C4-2B (cell line): ENCODE data around the gene RASGRP3.
A peak's percentile ranks its signal among the peaks of the same experiment; 100 is the strongest.
"Not testable (repeated sequence)": the region's sequence is repeated elsewhere in the genome, so short reads cannot be mapped to it uniquely, and the experiment has no call there.

Source experiments
- H3K27ac ChIP-seq: fragments of 450-650 bp; 2 replicates; pipeline ENCODE4 v1.5.1; 2017
- CTCF ChIP-seq: fragments of 450-650 bp; conservative IDR thresholded peaks from 2 replicates; pipeline ENCODE4 v1.5.1; 2017; ENCODE audit warnings: mild to moderate bottlenecking
- ZFX ChIP-seq: fragments of 450-650 bp; IDR thresholded peaks from 2 replicates; pipeline ENCODE4 v1.6.1; 2017

The RASGRP3 gene

DNA sequence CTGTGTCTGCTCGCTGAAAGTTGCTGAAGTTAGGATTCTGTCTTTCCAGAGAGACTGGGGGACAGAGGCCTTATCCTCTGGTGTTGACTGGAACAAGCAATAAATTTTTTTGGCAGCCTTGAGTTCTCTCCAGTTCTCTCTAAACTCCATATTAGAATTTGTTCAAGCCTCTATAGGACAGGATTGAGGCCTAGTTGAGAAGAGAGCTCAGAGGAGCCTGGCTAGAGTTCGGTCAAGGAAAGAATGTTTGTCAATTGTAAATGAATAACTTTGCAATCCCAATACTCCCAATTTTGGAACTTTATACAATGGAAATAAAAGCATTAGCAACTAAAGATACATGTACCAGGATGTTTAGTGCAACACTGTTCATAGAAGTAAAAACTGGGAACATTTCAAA is 16.7 kb upstream of the RASGRP3 start:
- TF ChIP-seq ZFX (no peak), CTCF (no peak)
- H3K27ac ChIP-seq, result no peak overlapping the region

DNA sequence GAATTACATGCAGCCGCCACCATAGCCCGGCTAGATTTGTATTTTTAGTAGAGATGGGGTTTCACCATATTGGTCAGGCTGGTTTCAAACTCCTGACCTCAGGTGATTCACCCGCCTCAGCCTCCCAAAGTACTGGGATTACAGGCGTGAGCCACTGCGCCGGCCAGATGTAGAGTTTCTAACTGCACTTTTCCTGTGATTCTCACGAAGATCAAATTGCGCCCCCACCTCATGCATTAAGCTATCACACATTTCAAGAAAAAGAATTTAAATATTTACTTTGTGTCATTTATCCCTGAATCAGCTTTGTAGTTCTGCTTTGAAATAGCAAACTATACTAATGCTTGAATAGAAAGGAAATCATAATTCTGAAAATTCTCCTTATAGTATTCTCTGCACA is 13.9 kb upstream of the RASGRP3 start:
- H3K27ac ChIP-seq, result not testable (repeated sequence)

- H3K27ac ChIP-seq, result no peak overlapping the region
- TF ChIP-seq ZFX (no peak), CTCF (no peak)
These were observed 9.0 kb upstream of the RASGRP3 start for GRCh38 chr2:33467413-33467812.

- H3K27ac ChIP-seq, result no peak overlapping the region
These were observed 7.2 kb upstream of the RASGRP3 start for GRCh38 chr2:33469238-33469637.

GRCh38 chr2:33475224-33476130 is 972 bp upstream of the RASGRP3 start:
- H3K27ac ChIP-seq, result peak overlapping the region; percentile 30
- TF ChIP-seq CTCF, result peak; percentile 85
- no peak for TF ChIP-seq ZFX

More at GRCh38 chr2:33469238-33469637, 7.2 kb upstream of the RASGRP3 start:
- TF ChIP-seq ZFX, result no peak
- no peak for TF ChIP-seq CTCF

DNA sequence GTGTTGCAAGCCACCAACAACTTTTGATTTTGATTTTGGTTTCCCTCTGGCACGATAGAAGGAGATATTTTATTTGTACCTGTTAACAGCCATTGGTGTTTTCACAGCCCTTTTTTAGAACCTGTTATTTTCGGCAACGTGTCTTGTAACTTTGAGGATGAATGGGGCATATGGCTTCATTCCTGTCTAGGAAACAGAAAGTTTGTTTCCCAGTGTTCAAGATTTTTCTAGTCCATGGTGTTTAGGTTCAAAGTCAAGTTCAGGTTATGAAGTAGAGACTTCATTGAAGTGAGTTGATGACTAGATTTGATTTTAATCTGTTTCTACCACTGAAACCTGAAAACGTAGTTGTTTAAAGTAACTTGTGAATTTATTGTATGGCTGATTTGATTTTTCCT is 343 bp downstream of the RASGRP3 start:
- TF ChIP-seq ZFX, result no peak
- no peak for TF ChIP-seq CTCF
- no peak overlapping the region; the same call in 1 of the 2 replicates for H3K27ac ChIP-seq

DNA sequence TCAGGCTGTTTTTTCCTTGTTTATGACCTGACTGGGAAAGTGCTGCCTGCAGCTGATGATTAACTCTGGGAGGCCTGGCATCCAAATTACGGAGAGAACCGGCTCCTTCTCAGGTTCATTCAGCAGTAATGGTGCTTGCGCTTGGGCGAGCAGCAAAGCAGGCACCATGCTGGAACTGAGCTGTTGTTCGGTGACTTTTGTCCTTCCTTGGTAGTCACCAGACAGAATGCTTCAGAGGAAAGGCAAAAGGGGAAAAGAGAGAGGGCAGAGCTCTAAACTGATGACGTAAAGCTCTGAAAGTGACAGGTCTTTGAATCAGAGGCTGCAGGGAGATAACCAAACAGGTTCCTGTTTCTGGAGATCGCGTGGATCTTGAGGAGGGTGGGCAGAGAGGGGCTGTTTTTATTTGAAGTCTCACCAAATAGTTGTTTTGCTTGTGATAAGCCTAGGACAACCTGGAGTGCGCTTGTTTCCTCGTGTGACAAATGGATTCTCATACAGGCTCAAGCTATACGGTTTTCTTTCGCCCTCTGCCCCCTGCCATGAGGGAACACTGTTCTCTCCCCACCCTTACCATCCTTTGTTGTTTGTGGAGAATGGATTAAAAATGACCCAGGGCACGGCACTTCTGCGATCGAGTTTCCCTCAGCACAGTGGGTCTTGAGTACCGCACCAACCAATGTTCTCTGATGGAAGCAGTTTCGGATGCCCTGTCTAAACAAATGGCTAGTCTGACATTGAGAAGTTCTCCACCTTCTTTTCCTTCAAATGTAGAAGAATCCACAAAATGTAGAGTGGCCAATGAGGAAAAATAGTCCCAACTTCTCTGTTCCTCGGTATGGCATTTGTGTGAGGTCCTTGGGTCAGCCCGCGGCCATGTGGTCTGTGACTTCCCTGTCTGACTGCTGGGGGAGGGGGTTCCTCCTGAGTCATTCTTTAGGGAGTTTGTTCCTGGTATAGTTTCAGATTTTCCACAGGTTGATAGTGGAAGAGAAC is 1.3 kb downstream of the RASGRP3 start:
- H3K27ac ChIP-seq, result no peak overlapping the region
- TF ChIP-seq CTCF (no peak), ZFX (no peak)
